ENCODE measurements around the gene ABHD6.
"Not testable (repeated sequence)": the region's sequence is repeated elsewhere in the genome, so short reads cannot be mapped to it uniquely, and the experiment has no call there.

Gene ABHD6

DNA sequence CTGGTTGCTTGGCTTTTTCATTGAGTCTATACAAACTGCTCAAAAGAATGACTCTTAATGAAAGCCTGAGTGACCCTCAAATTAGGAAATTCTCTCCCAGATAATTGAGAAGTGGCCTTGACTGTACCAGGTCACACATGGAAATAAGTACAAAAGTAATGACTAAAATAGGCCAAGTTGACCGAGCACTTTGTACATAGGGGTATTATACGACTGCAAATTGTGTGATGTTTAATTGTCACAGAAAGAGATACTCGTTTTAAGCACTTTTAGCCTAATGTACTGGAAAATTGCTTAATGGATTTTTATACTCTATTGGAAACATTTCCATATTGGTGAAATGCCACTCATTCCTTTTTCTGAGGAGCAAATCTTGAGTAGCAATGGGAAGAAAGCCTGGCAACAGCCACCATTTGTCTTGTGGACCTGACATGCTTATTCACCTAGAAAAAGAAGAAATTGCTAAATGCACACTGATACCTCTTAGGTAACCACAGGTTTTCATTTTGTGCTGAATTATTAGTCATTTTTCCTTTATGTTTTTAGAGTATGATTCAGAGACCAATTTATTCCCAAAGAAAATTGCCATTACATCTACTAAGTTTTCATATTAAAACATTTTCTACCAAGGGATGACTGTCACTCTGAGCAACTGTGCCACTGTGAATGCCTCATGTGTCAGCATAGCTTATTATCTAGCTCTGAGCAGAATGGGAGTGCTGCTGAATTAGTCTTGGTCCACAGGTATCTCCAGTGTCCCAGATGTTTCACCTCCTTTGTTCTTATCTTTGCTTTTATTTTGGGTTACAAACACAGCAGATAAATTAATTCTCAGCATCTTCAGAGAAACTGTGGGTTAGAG is 86.2 kb downstream of the ABHD6 start:
- no peak for DNase-seq (ENCODE audit: low read depth)

DNA sequence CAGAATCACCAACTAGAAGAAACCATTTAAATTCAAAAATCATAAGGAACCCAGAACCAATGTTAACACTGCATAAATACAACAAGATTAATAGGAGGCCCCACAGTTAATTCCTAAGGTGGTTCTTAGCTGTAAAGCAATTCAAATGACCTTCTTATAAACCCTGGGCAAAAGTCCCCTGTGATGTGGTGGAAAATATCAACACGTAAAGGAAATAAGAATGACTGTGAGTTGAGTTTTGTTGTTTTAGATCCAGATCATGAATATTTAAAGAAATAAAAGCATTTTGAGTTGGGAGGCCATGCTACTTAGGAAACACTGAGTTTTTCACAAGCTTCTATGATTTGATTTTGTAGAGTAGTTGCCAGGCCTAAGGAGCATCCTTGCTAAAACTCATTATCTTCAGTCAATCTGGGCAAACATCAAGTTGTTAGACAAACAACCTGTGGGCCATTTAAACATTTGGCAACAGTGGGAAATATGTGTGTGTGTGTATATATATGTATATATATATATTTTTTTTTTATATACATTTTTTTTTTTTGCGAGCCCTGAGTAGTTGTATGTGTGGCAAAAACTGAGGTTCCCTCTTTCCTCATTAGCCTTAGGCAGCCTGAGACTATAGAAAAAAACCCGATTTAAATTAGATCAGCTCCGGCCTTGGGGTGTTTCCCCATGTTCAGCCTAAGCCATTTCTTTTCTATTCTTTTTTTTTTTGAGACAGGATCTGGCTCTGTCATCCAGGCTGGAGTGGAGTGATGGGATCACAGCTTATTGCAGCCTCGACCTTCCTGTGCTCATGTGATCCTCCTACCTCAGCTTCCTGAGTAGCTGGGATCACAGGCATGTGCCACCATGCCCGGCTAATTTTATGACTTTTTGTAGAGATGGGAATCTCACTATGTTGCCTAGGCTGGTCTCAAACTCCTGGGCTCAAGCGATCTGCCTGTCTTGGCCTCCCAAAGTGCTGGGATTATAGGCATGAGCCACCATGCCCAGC is 87.1 kb downstream of the ABHD6 start:
- DNase-seq (ENCODE audit: low read depth) = no peak

DNA sequence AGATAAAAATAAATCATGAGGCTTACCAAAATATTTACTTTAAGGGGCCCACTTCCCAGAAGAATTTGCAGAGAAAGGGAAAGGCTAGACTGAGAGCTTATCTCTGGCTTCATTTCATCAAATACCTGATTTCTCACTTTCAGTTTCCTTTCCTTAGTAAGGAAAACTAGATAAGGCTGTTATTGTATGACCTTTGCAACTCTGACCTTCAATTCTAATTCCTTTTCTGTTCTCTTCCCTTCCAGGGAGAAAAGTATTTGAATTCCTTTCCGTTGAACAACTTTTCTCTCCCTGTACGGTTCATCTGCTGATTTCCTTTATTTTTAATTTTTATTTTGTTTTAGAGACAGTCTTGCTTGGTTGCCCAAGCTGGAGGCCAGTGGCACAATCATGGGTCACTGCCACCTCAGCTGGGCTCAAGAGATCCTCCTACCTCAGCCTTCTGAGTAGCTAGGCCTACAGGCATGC is 88.0 kb downstream of the ABHD6 start:
- DNase-seq (ENCODE audit: low read depth) = no peak

DNA sequence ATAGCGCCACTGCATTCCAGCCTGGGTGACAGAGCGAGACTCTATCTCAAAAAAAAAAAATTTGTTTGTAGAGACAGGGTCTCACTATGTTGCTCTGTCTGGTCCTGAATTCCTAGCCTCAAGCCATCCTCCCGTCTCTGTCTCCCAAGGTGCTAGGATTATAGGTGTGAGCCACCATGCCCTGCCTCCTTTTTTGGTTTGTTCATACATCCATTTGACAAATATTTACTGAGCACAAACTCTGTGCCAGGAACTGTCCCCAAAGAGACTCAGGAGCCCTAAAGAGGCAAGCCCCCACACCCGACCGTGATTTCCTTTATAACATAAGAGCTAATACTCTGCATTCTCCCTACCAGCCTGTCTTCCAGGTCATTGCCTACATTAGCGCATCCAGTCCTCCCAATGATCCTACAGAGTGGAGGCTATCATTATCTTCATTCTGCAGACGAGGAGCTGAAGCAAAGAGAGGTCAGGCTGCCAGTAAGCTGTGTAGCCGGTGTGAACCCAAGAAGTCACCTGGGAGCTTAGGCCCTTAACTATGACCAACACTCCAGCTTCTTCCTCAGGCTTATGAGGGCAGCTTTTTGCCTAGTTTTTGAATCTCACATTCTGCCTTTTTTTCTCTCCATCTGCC is 88.8 kb downstream of the ABHD6 start:
- DNase-seq (ENCODE audit: low read depth) = no peak

DNA sequence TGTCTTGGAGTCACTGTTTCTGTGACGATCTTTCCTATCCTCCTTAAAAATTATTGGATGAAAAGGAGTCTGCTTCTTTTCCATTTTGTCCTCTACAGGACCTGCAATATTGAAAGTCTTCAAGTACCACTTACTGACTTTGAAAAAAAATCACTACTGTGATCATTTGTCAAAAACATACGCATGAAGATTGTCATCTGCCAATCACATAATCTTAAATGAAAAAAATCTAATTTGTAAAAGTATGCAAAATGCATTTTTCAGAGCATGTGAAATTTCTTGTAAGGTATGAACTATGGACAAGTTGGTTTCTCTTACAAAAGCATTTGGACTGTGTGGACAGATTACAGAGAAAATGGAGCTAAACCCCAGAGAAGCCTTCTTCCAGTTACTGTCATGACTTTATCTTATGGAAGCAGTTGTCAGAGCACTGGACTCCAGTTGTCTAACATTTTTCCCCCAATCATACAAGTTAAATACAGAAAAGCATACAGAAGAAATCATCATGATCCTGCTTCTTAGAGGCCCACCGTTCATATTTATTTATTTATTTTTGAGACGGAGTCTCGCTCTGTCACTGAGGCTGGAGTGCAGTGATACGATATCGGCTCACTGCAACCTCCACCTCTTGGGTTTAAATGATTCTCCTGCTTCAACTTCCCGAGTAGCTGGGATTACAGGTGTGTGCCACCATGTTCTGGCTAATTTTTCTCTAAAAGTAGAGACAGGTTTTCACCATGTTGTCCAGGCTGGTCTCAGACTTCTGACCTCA is 91.7 kb downstream of the ABHD6 start:
- DNase-seq (ENCODE audit: low read depth) = no peak

DNA sequence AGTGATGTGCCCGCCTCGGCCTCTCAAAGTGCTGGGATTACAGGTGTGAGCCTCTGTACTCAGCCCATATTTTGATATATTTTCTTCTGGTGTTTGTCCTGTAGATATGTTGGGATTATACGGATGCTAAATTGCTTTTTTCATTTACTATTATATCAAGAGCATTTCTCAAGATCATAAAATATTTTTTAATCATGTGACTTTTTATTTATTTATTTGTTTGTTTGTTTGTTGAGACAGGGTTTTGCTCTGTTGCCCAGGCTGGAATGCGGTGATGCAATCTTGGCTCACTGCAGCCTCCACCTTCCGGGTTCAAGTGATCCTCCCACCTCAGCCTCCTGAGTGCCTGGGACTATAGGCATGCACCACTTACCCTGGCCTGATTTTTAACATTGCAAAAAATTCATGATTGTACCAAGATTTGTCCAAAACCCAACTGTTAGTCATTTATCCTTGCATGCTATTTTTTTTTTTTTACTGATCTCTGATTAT is 92.4 kb downstream of the ABHD6 start:
- DNase-seq (ENCODE audit: low read depth) = no peak

DNA sequence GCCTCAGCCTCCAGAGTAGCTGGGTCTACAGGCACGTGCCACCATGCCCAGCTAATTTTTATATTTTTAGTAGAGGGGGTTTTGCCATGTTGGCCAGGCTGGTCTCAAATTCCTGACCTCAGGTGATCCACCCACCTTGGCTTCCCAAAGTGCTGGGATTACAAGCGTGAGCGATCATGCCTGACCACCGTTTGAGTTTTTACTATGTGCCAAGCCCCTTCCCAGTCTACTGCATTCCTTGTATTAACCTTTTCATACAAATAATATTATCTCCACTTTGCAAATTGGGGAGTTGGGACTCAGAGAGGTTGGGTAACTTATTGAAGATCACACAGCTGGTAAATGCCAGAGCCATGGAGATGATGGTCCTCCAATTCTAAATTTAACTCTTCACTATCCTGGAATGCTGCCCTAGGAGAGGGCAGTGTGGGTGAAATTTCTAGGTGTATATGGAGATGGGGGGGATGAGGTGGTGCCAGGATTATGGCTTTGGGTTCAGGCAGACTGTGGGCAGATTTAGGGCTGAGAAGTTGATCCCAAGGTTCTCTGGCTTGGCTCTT is 94.1 kb downstream of the ABHD6 start:
- no peak for DNase-seq (ENCODE audit: low read depth)

DNA sequence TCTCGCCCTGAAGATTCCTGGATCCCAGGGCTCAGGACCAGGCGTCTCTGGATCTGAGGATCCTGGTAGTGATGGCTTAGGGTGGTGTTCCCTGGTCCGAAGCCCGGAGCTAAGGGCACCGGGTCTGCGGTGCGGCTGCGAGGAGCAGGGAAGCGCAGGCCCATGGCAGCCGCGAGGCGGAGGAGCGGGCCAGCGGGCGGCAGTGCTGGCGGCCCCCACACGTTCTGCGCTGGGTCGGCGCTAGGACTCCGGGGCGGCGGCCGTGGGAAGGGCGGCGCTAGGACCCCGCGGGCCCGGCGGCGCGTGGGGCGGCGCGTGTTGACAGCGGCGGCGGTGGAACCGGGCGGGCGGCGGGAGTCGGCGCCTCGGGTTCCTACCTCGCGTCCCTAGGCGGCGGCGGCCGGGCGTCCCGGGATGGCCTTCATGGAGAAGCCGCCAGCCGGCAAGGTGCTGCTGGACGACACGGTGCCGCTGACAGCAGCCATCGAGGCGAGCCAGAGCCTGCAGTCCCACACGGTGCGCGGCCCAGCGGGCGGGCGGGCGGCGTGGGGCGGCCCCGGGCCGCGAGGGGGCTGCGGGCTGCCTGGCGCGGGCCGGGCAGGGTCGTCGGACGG is 95.1 kb downstream of the ABHD6 start, which contains the start of gene PXK:
TSS of gene PXK (plus strand) at position 318 of the 614 bp plus-strand sequence. CDS start at position 415, 97 bp downstream.
- DNase-seq (ENCODE audit: low read depth) = peak; percentile 60

DNA sequence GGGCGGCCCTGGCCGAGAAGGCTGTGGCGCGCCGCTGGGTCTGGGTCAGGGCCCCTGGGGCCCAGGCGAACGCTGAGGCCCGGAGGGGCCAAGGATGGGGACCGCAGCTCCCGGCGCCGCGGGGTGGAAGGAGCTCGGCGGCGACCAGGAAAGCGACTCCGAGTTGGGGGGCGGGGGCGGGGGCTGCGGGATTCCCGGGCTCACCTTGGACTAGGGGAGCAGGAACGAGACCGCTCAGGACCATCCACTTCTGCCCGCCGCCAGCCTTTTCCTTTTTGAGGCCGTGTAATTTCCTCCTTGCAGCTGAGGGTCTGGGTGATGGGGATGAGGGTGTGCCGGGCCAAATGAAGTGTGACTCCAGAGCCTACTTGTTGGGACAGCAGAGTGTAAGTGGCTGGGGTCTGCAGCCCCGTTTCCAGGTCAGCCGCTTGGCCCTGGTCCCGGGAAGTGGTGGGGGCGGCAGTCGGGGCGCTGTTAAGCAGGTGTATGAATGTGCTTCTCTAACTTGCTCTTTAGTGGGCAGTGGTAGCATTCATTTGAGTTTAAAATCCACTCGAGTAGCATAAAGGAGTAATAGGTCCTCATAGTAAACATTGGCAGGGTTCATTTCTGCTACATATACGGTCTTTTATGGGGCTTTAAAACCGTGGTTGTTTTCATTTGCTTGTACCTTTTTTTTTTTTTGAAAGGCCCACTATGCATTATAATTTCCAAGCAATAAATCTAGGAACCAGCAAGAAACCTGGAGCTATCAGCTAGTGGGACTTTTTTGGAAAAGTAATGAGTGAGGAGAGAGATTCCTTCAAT is 95.8 kb downstream of the ABHD6 start:
- DNase-seq (ENCODE audit: low read depth) = no peak

DNA sequence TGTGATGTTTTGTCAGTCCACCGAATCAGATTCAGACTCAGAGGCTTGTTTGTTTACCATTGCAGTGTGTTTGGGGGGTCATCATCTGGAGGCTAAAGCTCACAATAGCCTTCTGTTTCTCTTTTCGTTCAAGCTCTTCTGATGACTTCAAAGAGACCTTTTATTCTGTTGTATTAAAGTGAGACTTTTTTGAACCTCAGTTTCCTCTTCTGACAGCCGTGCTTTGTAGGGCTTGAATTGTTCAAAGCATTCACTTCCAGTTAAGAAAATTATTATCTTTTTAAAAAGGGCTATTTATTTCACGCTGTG is 96.4 kb downstream of the ABHD6 start:
- DNase-seq (ENCODE audit: low read depth) = no peak

DNA sequence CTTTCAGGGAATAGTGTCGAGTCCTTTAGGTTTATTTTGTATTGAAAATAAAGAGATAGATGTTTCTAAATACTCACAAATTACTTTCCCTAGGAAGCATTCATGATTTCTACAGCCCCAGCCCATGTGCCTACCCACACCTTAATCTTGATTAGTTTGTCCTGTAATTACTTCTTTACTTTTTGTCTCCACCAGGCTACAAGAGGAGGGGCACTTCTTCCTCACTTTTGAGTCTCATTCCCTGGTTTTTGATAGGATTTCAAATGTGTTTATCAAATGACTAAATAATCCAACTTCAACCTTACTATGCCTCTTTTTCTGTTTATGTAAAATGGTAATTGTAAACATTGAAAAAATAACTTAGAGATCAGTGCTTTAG is 96.9 kb downstream of the ABHD6 start:
- no peak for DNase-seq (ENCODE audit: low read depth)

DNA sequence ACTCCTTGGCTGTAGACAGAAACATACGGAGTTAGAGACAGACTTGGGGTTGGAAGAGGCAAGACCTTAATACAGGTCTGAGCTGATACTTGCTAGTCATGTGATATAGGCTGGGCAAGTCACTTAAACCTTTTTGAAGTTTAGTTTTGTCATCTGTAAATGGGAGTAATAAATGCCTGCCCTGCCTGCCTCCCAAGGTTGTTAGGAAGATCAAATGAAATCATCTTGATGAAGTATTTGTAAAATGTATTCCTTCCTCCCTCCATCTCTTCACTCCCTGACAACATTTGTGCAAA is 98.0 kb downstream of the ABHD6 start:
- DNase-seq (ENCODE audit: low read depth) = no peak

DNA sequence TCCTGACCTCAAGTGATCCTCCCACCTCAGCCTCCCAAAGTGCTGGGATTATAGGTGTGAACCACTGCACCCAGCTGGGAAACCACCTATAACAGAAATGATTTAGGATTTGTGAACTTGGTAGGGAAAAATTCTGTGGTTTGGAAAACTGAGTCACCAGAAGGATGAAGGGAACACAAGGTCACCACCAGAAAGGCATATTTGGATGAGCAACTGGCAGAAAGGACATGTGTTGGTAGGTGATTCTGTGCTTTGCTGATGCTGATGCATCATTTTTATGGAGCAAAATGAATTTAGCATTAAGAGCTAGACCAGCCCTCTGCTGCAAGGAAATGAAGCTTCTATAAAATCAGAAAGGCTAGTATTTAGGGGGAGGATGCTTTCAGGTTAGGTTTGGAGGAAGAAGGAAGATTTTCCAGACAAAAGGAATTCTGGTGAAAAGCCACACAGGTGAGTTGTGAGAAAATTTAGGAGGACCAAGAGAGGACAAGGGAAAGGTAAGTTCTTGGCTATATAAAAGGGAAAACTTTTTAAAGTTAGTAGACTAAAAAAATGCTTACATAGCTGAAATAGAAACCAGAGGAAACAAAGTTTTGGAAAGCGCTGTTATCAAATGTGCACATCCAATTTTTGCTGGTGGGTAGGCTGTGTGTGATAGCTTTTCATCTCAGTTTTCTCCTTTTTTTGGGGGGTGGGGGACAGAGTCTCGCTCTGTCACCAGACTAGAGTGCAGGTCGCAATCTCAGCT is 98.7 kb downstream of the ABHD6 start:
- peak; percentile 85 for DNase-seq (ENCODE audit: low read depth)

DNA sequence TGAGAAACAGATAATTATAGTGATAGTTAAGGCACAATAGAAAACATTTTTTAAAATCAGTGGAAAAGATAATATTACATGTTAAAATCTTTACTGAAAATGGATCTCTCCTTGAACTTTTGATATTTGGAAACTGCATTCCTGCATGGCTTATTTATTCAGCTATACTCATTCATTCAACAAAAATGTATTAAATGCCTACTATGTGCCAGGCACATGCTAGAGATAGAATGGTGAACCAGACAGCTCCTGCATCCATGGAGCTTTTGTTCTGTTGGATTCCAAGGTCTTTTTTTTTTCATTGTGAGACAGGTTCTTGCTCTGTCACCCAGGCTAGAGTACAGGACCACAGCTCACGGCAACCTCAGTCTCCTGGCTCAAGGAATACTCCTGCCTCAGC is 99.6 kb downstream of the ABHD6 start:
- no peak for DNase-seq (ENCODE audit: low read depth)

DNA sequence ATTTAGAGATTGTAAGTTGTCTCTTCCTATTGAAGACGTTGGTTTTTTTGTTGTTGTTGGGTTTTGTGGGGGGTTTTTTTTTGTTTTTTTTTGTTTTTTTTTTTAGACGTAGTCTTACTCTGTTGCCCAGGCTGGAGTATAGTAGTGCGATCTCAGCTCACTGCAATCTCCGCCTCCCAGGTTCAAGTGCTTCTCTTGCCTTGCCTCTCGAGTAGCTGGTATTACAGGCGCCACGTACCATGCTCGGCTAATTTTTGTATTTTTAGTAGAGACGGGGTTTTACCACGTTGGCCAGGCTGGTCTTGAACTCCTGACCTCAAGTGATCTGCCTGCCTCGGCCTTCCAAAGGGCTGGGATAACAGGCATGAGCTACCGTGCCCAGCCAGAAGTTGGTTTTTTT is 101.6 kb downstream of the ABHD6 start:
- DNase-seq (ENCODE audit: low read depth) = not testable (repeated sequence)

DNA sequence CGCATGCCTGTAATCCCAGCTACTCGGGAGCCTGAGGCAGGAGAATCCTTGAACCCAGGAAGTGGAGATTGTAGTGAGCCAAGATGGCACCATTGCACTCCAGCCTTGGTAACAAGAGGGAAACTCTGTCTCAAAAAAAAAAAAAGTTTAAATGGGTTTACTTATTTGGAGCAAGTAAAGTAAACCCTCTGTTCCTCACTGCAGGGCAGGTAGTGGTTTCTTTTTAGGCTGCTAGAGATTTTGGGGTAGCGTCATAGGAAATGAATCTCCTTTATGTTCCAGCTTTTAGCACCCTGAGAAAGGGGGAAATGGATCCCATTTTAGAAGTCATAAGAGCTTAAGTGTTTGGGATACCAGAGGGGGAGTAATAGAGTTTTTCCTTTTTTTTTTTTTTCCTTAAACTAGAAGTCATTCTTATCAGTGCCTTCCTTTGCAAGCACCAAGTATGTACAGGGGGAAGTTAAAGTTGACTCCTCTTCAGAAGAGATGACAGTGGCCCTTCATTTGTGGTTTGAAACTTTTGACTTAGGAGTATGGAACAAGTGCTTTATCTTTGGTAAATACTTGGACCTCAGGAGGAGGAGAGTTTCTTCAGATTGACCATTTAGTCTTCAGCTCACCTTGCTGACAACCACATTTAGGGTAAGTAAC is 103.1 kb downstream of the ABHD6 start:
- no peak for DNase-seq (ENCODE audit: low read depth)

DNA sequence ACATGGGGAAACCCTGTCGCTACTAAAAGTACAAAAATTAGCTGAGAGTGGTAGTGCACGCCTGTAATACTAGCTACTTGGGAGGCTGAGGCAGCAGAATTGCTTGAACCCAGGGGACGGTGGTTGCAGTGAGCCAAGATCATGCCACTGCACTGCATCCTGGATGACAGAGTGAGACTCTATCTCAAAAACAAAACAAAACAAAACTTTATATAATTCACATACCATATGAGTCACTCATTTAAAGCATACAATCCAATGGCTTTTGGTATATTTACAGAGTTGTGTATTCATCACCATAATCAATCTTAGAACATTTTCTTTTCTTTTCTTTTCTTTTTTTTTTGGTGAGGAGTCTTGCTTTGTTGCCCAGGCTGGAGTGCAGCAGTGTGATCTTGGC is 103.8 kb downstream of the ABHD6 start:
- no peak for DNase-seq (ENCODE audit: low read depth)

DNA sequence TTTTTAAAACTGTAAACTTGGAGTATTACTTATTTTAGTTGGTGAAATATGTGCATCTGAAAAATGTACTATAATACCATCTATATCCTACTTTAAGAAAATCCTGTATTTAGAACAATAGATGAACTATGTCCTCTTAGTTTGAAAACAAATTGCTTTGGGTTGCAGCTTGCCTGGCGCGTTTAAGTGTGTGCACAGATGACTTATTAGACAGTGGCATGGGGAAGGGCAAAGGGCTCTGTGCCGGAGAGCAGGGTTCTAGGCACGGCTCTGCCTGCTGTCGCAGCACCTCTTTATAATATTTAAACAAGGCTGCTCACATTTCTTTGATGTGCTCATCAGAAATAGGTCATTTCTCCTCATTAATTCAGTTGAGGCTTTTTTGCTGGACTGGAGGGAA is 105.1 kb downstream of the ABHD6 start:
- no peak for DNase-seq (ENCODE audit: low read depth)

Measured in GM04504 (cell line).